Fibroblast of lung (primary cell): ENCODE data around the gene CFAP46.

Experiments
- CTCF ChIP-seq, 2 donors: IDR thresholded peaks in 1 of 2; conservative IDR thresholded peaks in 1 of 2; 1 replicate in 1 of 2; 2 replicates in 1 of 2; pipeline ENCODE4 v1.5.1; 2011 to 2012; ENCODE audit warnings: low read length in 2 of 2, control low read depth in 1 of 2, inconsistent platforms in 1 of 2, low read depth in 1 of 2, mild to moderate bottlenecking in 1 of 2
- EZH2 ChIP-seq: IDR thresholded peaks from 2 replicates; pipeline ENCODE4 v1.5.1; 2012; ENCODE audit warnings: low read length, control low read depth, mild to moderate bottlenecking; ENCODE audit errors: missing control alignments

GRCh38 chr10:132788831-132789219 lies 153.5 kb downstream of the CFAP46 start:
- TF ChIP-seq CTCF (conservative IDR thresholded peaks at IDR 0.05 in 1 of 2, IDR thresholded peaks at IDR 0.05 in 1 of 2; ENCODE audit: low read depth in 1 of 2, low read length in 2 of 2) (no peak), EZH2 (no peak)
